Activated CD4-positive, alpha-beta T cell treated with anti-CD3 and anti-CD28 coated beads, Interleukin-2, amount 50 U/mL, for 16 hours (primary cell): ENCODE data around the gene SLC12A5.

ENCODE experiments used
- DNase-seq: peaks from one replicate; pipeline ENCODE4 v3.0.0-alpha.2; 2020

SLC12A5 gene

DNA sequence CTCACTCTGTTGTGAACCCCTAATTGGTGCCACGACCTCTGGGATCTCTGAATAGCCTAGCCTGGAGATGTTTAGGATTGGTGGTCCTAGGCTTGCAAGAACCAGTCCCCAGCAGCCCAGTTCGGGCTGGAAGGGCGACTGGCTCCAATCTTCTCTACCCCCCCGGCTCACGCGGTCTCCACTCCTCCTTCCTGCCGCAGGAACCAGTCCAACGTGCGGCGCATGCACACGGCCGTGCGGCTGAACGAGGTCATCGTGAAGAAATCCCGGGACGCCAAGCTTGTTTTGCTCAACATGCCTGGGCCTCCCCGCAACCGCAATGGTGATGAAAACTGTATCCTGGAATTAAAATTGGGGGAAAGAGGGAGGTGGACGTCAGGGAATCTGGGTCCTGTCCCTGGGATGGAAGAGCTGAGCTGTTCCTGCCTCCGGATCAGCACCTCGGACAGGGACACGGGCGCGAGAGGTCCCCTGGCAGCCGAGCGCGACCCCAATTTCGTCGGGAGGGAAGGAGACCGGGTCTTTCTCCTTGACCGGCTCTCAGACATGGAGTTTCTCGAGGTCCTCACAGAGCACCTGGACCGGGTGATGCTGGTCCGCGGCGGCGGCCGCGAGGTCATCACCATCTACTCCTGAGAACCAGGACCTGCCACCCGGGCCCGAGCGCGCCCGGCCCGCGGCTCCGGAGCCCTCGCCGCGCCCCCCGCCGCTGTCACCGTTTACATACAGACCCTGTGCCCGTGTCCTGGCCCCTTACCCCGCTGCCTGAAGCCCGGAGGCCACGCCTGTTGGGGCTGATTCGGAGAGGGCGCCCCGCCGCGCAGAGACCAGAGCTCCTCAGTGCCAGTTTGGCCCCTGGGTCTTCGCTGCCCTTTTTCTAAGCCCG is 28.2 kb downstream of the SLC12A5 start:
- DNase-seq: no peak

DNA sequence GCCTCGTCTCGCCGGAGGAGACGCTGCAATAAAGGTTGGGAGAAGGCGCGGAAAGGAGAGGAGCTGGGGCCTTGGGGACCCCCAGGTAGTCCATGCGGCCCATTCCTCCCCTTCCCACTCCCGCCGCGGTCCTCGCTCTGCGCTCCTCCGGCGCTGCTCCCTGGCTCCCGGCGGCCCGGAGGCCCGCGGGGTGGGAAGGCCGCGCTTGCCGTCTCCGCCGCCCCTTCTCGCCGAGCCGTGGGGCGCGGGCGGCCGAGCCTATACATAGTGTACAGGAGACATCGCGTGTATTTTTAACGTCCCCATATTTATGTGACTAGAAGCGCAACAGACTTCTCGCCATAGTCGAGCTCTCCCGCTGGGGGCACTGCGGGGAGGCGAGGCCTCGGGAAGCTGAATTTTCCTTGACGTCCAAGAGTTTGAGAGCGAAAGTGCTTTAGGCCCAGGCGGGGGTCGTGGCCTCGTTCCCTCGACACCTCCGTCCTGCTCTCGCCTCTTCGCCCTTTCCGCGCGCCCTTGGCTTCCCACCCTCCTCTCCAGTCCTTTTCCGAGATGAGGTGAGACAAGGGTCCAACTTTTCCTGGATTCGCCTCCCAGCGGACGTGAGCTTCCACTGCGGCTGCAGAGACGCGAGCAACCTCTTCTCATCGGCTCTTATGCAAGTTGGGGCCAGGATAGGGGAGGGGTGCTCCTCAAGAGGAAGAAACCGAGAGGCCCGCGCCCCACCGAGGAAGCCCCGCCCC is 29.0 kb downstream of the SLC12A5 start:
- peak; percentile 16 for DNase-seq

DNA sequence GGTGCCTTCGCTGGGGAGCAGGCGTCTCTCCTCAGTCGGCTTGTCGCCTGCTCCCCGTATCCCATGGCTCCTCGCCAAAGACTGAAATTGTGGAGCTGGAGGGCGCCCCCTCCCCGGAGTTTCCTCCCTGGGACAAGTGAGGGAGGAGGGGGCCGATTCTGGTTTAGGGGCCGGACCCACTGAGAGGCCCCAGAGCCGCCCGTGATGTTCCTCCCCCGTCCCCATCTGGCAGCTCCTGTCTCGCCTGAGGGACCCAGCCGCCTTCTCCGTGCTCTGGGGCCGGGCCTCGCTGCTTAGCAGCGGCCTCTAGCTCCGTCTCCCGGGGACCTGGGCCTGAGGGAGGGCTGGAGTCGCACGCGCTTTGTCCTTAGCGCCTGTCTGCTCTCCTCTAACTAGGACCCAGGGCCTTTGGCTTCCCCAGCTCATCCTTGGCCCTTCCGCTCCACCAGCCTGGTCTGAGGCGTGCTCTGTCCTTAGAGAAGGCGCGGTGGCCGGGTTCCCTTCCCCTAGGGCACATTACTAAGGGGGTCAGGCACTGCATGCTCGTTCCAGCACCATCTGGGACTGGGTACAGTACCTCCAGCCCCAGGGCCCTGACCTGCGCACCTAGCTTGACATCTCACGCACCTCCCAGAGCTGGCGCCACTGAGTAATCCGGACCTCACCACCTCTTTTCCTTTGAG is 29.7 kb downstream of the SLC12A5 start:
- no peak for DNase-seq

DNA sequence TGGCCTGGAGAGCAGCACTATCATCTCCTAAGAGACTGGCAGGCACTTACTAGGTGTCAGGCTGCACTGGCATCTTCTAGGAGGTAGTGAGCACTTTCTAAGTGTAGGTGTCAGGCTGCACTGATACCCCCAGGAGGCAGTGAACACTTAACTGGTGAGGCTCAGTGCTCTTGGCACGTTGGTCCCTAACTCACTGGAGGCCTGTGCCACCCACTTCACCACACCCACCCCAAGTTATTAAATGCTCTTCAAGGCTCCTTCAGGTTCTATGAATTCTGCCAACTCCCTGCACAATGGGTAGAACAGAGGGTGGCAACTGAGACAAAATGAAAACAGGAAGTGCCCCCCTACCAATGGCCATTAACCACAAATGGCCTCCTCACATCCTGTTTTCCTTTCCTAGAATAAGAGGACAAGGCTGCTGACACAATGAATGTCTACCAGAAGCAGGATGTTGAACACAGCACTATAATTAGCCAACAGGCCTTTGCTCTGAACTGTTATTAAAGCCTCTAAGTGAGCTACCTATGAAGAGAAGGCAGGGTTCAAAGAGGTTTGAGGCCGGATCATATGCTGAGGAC is 31.4 kb downstream of the SLC12A5 start:
- DNase-seq: peak; percentile 36

DNA sequence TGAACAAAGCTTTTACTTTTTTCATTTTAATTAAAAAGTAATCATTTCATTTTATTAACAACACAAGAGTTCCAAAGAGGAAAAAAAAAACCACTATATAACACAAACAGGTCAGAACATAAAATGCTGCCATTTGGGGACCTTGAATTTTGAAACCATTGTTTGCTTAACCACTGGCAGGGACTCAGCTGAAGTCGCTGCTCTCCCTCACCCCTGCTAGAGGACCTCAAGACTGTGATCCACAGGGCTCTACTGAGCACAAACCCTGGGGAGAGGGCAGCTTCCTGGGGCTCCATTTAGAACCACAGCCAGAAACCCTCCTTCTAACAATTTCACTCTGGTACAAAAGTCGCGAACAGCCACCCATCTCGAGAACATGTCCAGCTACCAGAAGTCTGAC is 32.0 kb downstream of the SLC12A5 start:
- DNase-seq: no peak

DNA sequence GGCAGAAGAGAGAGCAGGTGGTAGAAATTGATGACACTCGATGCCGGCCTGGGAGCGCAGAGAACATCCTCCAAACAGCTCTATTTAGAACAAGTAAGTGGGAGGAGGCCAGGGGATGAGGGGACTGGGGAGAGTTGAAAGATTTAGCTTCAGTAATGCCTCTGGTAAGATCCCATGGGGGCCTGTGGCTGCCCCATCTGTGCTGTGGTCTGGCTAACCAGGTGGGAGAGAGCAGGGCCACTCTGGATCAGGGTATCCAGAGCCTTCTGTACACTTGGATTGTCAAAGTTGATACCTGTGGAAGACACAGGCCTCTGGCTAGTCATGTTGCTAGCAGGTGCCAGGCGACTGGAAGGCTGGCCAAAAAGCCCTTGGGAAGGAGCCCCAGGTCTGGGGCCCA is 33.1 kb downstream of the SLC12A5 start:
- DNase-seq: no peak

GRCh38 chr20:46062621-46063020 is 33.6 kb downstream of the SLC12A5 start:
- no peak for DNase-seq

- DNase-seq: no peak
Observed at GRCh38 chr20:46063151-46063550, 34.1 kb downstream of the SLC12A5 start.

DNA sequence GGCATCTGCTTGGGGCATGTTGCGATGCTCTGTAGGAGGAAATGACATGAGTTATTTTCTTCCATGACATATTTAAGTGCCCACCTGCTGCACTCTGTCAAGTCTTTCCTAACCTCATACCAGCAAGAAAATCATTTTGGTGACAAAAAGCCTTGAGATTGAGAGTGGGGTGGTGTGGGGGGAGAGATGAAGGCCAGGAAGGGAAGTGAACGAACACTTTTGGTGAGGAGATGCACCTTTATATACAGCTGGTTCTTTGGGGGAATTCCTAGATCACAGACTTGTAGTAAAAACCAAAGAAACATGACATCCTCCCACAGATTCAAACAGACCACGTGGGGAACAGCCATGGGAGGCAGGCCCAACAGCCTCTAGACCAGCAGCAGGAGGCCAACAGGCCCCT is 34.6 kb downstream of the SLC12A5 start:
- DNase-seq: peak; percentile 46

DNA sequence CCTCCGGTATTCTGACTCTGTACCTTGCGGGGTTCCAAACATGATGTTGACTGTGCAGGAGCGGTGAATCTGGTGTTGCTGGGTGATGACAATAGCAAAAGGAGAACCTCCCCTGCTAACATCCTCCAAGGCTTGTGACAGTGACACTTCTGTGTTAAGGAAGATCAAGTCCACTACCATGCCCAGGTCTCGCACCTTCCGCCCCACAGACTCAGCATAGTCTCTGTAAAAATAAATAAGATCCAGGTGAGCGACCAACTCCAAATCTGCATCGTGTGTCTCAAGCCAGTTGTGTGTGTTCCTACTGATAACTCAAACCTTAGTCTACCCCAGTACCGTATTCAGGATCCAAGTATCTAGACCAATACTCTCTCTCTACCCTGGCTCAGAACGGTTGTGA is 36.0 kb downstream of the SLC12A5 start:
- no peak for DNase-seq

GRCh38 chr20:46065691-46066090 is 36.7 kb downstream of the SLC12A5 start:
- no peak for DNase-seq

GRCh38 chr20:46070215-46070900 is 41.3 kb downstream of the SLC12A5 start:
- no peak for DNase-seq

DNA sequence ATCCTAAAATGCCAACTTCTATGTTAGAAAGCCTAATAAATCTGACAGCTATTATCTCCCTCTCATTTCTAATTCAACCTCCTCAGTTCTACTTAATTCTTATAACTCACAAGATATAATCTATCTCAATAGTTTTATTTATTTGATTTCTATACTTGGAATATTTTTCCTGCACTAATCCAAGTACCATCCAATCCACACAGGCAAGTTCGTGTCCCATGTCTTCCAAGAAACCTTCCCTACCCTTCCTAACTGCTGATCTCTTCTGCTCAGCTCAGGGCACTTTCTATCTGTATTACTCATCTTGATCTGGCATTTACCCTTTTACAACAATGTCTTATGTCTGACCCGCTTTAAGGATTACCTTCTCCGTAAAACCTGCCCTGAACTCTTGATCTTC is 42.6 kb downstream of the SLC12A5 start:
- no peak for DNase-seq

GRCh38 chr20:46073024-46073423 is 44.0 kb downstream of the SLC12A5 start:
- DNase-seq: no peak

DNA sequence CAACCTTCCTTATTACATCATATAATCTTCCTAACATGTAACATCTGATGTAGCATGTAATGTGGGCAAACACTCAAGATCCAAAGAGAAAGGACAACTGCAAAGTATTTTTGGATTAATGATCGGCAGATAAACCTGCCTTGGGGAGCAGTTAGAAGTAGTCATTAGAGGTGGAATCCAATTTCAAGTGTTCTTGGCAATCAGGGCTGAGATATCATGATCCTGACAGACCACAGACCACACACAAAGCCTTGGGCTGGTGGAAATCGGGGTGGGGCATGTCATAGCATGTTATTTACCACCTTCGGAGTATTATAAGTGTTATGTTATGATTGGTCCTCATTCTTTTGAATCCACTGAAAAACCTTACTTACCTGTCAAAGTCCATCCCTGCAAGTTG is 44.4 kb downstream of the SLC12A5 start:
- DNase-seq: no peak

GRCh38 chr20:46074006-46074405 is 45.0 kb downstream of the SLC12A5 start:
- no peak for DNase-seq

DNA sequence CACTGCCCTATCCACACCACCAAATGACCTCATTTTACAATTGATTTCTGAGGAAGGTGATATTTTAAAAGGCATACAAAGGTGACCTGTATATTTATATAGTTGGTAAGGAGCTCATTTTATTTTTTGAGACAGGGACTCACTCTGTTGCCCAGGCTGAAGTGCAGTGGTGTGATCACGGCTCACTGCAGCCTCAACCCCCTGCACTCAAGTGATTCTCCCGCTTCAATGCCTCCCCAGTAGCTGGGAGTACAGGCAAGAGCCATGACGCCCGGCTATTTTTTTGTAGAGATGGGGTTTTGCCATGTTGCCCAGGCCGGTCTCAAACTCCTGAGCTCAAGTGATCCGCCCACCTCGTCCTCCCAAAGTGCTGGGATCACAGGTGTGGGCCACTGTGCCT is 47.8 kb downstream of the SLC12A5 start:
- DNase-seq: no peak

GRCh38 chr20:46077642-46078305 is 48.8 kb downstream of the SLC12A5 start:
- DNase-seq: no peak

GRCh38 chr20:46078954-46079353 is 49.9 kb downstream of the SLC12A5 start:
- no peak for DNase-seq

DNA sequence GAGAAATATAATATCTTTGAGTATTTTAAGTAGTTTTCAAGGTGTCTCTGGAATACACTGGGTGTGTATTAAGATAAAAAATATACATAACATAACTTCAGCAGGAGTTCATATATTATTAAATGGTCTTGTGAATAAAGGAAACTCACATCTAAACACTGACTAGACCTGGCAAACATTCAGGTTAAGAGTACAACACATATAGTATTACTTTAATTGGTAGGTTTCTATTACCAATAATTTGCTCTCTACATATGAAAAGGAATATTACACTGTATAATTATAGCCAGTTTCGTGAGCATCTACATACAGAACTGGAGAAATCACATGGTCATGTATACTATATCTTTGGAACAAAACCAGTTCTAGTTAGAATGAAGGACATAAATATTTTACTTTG is 52.1 kb downstream of the SLC12A5 start:
- DNase-seq: no peak

DNA sequence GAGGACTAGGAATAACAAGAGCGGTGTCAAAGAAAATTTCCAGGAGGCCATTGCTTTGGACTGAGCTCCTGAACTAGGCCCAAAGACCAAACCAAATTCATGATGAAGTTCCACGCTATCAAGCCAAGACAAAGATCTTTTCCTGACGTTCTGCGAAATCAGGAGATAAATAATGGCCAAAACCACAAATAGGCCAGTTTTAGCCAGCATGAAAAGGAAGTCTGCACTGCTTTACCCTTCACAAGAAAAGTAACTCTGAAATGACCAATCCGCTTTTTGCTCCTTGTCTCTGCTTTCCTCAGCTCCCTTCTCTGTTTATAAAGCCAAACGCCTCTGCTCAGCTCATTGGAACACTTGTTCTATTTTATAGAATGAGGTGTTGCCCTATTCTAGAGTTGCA is 54.1 kb downstream of the SLC12A5 start:
- no peak for DNase-seq

- no peak for DNase-seq
Observed at GRCh38 chr20:46083531-46084061, 54.6 kb downstream of the SLC12A5 start.
